Measurements from ENCODE around the gene RASGRF1.

RASGRF1 gene

GRCh38 chr15:79066391-79067071, 24.0 kb downstream of the RASGRF1 start:
- no peak for DNase-seq

- peak; percentile 24 for DNase-seq
These were observed 24.7 kb downstream of the RASGRF1 start for GRCh38 chr15:79065706-79066376.

- no peak for DNase-seq
These were observed 25.2 kb downstream of the RASGRF1 start for GRCh38 chr15:79065361-79065705.

- DNase-seq, result no peak
These were observed 26.1 kb downstream of the RASGRF1 start for GRCh38 chr15:79064496-79064895.

- DNase-seq, result no peak
These were observed 30.4 kb downstream of the RASGRF1 start for GRCh38 chr15:79060175-79060574.

- no peak for DNase-seq
These were observed 31.5 kb downstream of the RASGRF1 start for GRCh38 chr15:79059081-79059572.

- DNase-seq, result no peak
These were observed 32.2 kb downstream of the RASGRF1 start for GRCh38 chr15:79058260-79058850.

GRCh38 chr15:79057050-79057449, 33.5 kb downstream of the RASGRF1 start:
- DNase-seq, result no peak

- no peak for DNase-seq
These were observed 36.2 kb downstream of the RASGRF1 start for GRCh38 chr15:79054350-79054749.

GRCh38 chr15:79053894-79054293, 36.7 kb downstream of the RASGRF1 start:
- DNase-seq, result no peak

- DNase-seq, result no peak
These were observed 38.4 kb downstream of the RASGRF1 start for GRCh38 chr15:79051941-79052731.

GRCh38 chr15:79051029-79051428, 39.6 kb downstream of the RASGRF1 start:
- DNase-seq, result no peak

GRCh38 chr15:79050341-79050740, 40.2 kb downstream of the RASGRF1 start:
- DNase-seq, result no peak

GRCh38 chr15:79049416-79049815, 41.2 kb downstream of the RASGRF1 start:
- no peak for DNase-seq

- no peak for DNase-seq
These were observed 42.7 kb downstream of the RASGRF1 start for GRCh38 chr15:79047676-79048439.

- no peak for DNase-seq
These were observed 43.7 kb downstream of the RASGRF1 start for GRCh38 chr15:79046691-79047404.

GRCh38 chr15:79045041-79045440, 45.5 kb downstream of the RASGRF1 start:
- DNase-seq, result peak; percentile 58

GRCh38 chr15:79042213-79042928, 48.2 kb downstream of the RASGRF1 start:
- DNase-seq, result no peak

- DNase-seq, result peak; percentile 58
These were observed 48.9 kb downstream of the RASGRF1 start for GRCh38 chr15:79041601-79042168.

- DNase-seq, result no peak
These were observed 52.7 kb downstream of the RASGRF1 start for GRCh38 chr15:79037848-79038247.

- no peak for DNase-seq
These were observed 54.3 kb downstream of the RASGRF1 start for GRCh38 chr15:79036323-79036722.
